T-cell (primary cell): ENCODE results near the gene ZNF385A. TPM values are rescaled to one million over a fixed set of nuclear protein-coding genes. Genes with fewer than 3 reads are reported as not detected.

Source experiments
- ATAC-seq, 4 experiments: fragments of 200-7000 bp in 3 of 4; fragments of 150-1000 bp in 1 of 4; cut with Tn5 transposase; replicated peaks in 1 of 4; 1 replicate in 3 of 4; 2 replicates in 1 of 4; pipeline ENCODE4 v1.10.0; 2021; ENCODE audit warnings: moderate library complexity in 3 of 4, mild to moderate bottlenecking in 2 of 4, moderate number of reproducible peaks in 1 of 4
- CTCF ChIA-PET, 2 donors: fragments of 300-600 bp; sonication (Branson Sonifier 250); formaldehyde crosslinking; loops; one replicate each; lab custom pipeline; 2022; ENCODE audit warnings: antibody characterized with exemption in 2 of 2; lab: Charles Lee
- POLR2A ChIA-PET, 2 donors: fragments of 300-600 bp; sonication (Branson Sonifier 250); formaldehyde crosslinking; loops; one replicate each; lab custom pipeline; 2022; ENCODE audit warnings: antibody characterized with exemption in 2 of 2; lab: Charles Lee
- DNase-seq, 35 experiments: peaks; one replicate each; pipeline versions ENCODE4 v3.0.0 to v3.0.0-alpha.2; 2013 to 2023
- H3K27ac ChIP-seq: one replicate; pipeline ENCODE4 v1.5.1; 2013; ENCODE audit warnings: low read length
- H3K27me3 ChIP-seq, 2 experiments: replicated peaks in 1 of 2; 1 replicate in 1 of 2; 2 replicates in 1 of 2; pipeline versions ENCODE4 v1.6.1 to v1.7.0; 2013; ENCODE audit warnings: low read length in 1 of 2, mixed read lengths in 1 of 2; ENCODE audit not compliant: control insufficient read depth in 2 of 2, insufficient read depth in 2 of 2; ENCODE audit errors: extremely low read depth in 1 of 2
- H3K36me3 ChIP-seq, 2 donors: 1 replicate in 1 of 2; 2 replicates in 1 of 2; pipeline versions ENCODE4 v1.6.1 to v1.7.0; 2013; ENCODE audit warnings: low read length in 1 of 2; ENCODE audit not compliant: control insufficient read depth in 2 of 2, insufficient read depth in 1 of 2; ENCODE audit errors: extremely low read depth in 1 of 2
- H3K4me1 ChIP-seq, 2 experiments: 1 replicate in 1 of 2; 2 replicates in 1 of 2; pipeline versions ENCODE4 v1.6.1 to v1.7.0; 2013; ENCODE audit warnings: low read length in 2 of 2, mixed read lengths in 1 of 2; ENCODE audit not compliant: insufficient read depth in 2 of 2, control insufficient read depth in 1 of 2; ENCODE audit errors: extremely low read depth in 1 of 2
- H3K4me3 ChIP-seq, 2 donors: 1 replicate in 1 of 2; 2 replicates in 1 of 2; pipeline versions ENCODE4 v1.5.1 to v1.7.0; 2013; ENCODE audit warnings: mild to moderate bottlenecking in 2 of 2, low read length in 1 of 2, moderate library complexity in 1 of 2; ENCODE audit not compliant: control insufficient read depth in 1 of 2; ENCODE audit errors: extremely low read depth in 1 of 2
- H3K9me3 ChIP-seq: 2 replicates; pipeline ENCODE4 v1.7.0; 2013
- H3K27ac Mint-ChIP-seq, 2 donors: one replicate each; pipeline ENCODE4 v1.8.0; 2020 to 2021; ENCODE audit warnings: mild to moderate bottlenecking in 2 of 2, mixed read lengths in 2 of 2
- H3K27me3 Mint-ChIP-seq, 2 donors: one replicate each; pipeline ENCODE4 v1.8.0; 2021 to 2022; ENCODE audit warnings: mixed read lengths in 2 of 2
- H3K36me3 Mint-ChIP-seq: one replicate; pipeline ENCODE4 v1.8.0; 2021; ENCODE audit warnings: mixed read lengths
- H3K4me1 Mint-ChIP-seq, 3 donors: one replicate each; pipeline ENCODE4 v1.8.0; 2020 to 2022; ENCODE audit warnings: mixed read lengths in 3 of 3, mild to moderate bottlenecking in 1 of 3
- H3K4me3 Mint-ChIP-seq, 3 donors: one replicate each; pipeline ENCODE4 v1.8.0; 2020 to 2022; ENCODE audit warnings: mild to moderate bottlenecking in 3 of 3, mixed read lengths in 3 of 3, moderate library complexity in 3 of 3
- H3K9me3 Mint-ChIP-seq, 3 donors: one replicate each; pipeline ENCODE4 v1.8.0; 2020 to 2022; ENCODE audit warnings: mixed read lengths in 3 of 3
- WGBS: methylation state at CpG from one replicate; pipeline ENCODE4 v1.1.5; 2013; ENCODE audit warnings: missing lambda C conversion rate; ENCODE audit not compliant: insufficient coverage; 5-methylcytosine and 5-hydroxymethylcytosine counted together
- total RNA-seq, 35 experiments: library from RNA in 6 of 35; stranded (reverse) in 6 of 35; fragments of 120-200 nt in 1 of 35; gene quantifications; one replicate each; pipeline versions ENCODE4 v1.2.1 to v1.2.4 and lab custom pipeline; 2013 to 2026

The ZNF385A gene
- total RNA-seq, 5 donors from 2014 or later (not counting 1 experiment from before 2014, with no cell fraction given): 0.90 to 2.7 (median 1.2) TPM

DNA sequence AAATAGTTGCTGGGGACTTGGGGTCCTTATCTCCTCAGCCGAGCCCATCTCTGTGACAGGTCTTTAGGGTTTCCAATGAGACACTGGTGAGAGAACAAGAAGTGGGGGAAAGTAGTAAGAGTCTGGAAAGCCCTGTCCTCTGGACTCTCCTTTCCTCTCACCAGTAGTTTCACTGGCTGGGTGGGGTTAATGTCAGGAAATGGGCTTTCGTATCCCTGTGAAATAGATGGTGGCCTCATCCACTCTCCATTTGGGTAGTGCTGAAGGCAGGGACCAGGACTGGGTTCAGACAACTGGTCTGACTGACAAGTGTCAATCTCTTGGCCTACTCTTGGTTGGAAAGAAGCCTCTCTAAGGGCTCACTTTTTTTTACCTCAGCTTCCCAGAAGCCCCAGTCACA lies 7.5 kb downstream of the ZNF385A start:
- no peak for DNase-seq
- POLR2A ChIA-PET: interaction anchor here in 1 of 2 donors (0.6 kb wide), 1 partner anchor 67 kb away, joined by 6 read pairs; no protein-coding TSS in a partner anchor

DNA sequence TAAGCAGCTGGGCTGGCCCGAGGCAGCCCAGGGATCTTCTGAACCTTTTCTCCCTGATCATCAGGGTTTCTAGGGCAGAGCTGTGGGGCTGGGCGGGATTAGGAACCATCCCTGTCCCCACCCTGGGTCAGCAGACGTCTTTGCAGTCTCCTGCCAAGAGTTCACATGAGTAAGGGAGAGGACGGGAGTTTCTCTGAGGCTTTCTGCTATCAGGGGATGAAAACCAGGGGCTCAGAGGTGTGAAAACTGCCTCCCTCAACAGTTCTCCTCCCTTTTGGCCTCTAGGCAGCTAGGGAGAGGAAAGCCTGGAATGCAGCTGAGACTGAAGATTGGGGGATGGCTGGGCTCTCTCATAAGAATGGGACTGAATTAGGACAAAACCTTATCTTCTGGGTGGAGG lies 7.9 kb downstream of the ZNF385A start:
- Mint-ChIP-seq H3K27me3 (no peaks in the 10 kb centered on the region), H3K9me3 (no peaks in the 10 kb centered on the region), H3K36me3 (no peaks in the 10 kb centered on the region), H3K4me3 (no peak overlapping the region), H3K27ac (no peak overlapping the region), H3K4me1 (peaks cover 12 to 26% (median 16%) of the 10 kb centered on the region in 3 donors)
- no CpG with 5 or more reads among the region's 4 CpGs for WGBS
- no peak for DNase-seq
- Histone ChIP-seq H3K27me3 (no peaks in the 10 kb centered on the region), H3K9me3 (no peaks in the 10 kb centered on the region), H3K27ac (no peak overlapping the region), H3K4me3 (no peak overlapping the region), H3K4me1 (peaks cover 0 to 15% of the 10 kb centered on the region in 2 experiments), H3K36me3 (no peaks in the 10 kb centered on the region)
- POLR2A ChIA-PET: interaction anchor here in 1 of 2 donors (0.6 kb wide), 1 partner anchor 67 kb away, joined by 6 read pairs; no protein-coding TSS in a partner anchor
- ATAC-seq: no peak
- CTCF ChIA-PET: interaction anchor here (0.6 to 0.7 kb wide), 2 partner anchors 23 to 42 kb away, joined by 3 to 4 read pairs; no protein-coding TSS in a partner anchor

More for the DNA sequence above, 7.5 kb downstream of the ZNF385A start:
- peaks cover 0 to 11% of the 10 kb centered on the region in 2 experiments for H3K4me1 ChIP-seq
- no peaks in the 10 kb centered on the region for H3K36me3 ChIP-seq
- no peak overlapping the region for H3K27ac ChIP-seq
- no peaks in the 10 kb centered on the region for H3K27me3 Mint-ChIP-seq
- no peak overlapping the region for H3K27ac Mint-ChIP-seq
- no peak overlapping the region for H3K4me3 Mint-ChIP-seq
- ATAC-seq: no peak
- no peaks in the 10 kb centered on the region for H3K9me3 Mint-ChIP-seq
- no peaks in the 10 kb centered on the region for H3K9me3 ChIP-seq
- 100% methylated on average over 1 of the region's 2 CpGs for WGBS
- H3K4me1 Mint-ChIP-seq: peaks cover 8 to 22% (median 12%) of the 10 kb centered on the region in 3 donors
- H3K4me3 ChIP-seq: no peak overlapping the region
- CTCF ChIA-PET: interaction anchor here in 1 of 2 donors (0.7 kb wide), 1 partner anchor 23 kb away, joined by 4 read pairs; no protein-coding TSS in a partner anchor
- H3K36me3 Mint-ChIP-seq: no peaks in the 10 kb centered on the region
- H3K27me3 ChIP-seq: no peaks in the 10 kb centered on the region

DNA sequence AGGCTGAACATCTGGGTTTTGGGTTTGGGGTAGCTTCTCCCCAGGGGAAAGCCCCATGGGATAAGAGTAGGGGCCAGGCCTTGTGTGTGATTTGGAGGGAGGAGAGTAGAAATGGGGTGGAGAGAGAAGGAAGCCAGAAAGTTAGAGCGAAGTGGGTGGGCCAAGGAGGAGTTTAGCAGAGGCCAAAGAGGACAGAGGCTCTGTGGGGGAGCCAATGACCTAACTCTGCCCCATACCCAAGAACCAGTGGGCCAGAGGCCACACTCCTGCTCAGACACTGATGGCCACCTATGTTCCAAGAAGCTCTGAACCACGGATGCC lies 9.3 kb downstream of the ZNF385A start:
- H3K9me3 ChIP-seq: no peaks in the 10 kb centered on the region
- H3K4me3 Mint-ChIP-seq: no peak overlapping the region
- WGBS: no CpG with 5 or more reads among the region's 2 CpGs
- no peaks in the 10 kb centered on the region for H3K27me3 Mint-ChIP-seq
- H3K4me3 ChIP-seq: no peak overlapping the region
- H3K27ac Mint-ChIP-seq: no peak overlapping the region
- no peaks in the 10 kb centered on the region for H3K36me3 Mint-ChIP-seq
- POLR2A ChIA-PET: no interaction called here
- no peaks in the 10 kb centered on the region for H3K9me3 Mint-ChIP-seq
- ATAC-seq: no peak
- peaks cover 0 to 15% of the 10 kb centered on the region in 2 experiments for H3K4me1 ChIP-seq
- peaks cover 11 to 31% (median 19%) of the 10 kb centered on the region in 3 donors for H3K4me1 Mint-ChIP-seq
- H3K27me3 ChIP-seq: no peaks in the 10 kb centered on the region
- CTCF ChIA-PET: no interaction called here
- no peaks in the 10 kb centered on the region for H3K36me3 ChIP-seq
- H3K27ac ChIP-seq: no peak overlapping the region
- DNase-seq: no peak

DNA sequence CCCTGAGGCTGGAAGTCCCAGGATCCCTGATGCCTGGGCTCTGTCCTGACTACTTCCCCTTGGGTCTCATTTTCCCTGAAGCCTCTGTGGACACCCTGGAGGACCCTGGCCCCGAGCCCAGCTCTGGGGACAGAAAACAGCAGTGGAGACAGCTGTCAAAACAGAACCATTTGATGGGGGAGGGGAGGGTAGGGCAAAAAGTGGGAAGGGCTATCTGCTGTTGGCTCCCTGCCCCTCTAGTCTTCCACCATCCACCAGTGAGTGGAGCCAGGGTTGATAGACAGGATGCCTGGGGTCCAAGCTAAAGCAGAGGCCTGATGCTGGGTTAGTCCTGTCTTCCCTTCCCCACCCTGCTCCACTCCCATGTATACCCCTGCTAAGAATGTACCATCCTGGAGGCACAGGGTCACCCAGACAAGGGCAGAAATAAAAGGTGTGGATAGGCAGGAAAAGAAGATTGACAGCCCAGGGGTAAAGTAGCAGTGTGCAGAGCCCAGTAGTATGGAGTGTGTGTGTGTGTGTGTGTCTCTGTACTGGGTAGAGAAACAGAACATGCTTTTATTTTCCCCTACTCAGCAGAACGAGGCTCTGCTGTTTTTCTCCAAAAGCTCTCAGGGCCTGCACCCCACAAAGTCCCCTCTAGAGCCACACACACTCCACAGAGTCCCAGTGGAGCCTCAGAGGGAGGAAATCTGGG lies 9.8 kb downstream of the ZNF385A start:
- no peaks in the 10 kb centered on the region for H3K36me3 ChIP-seq
- H3K27ac Mint-ChIP-seq: no peak overlapping the region
- ChIA-PET POLR2A (no interaction called here), CTCF (interaction anchor here (0.5 to 1.1 kb wide), 2 partner anchors 123 to 152 kb away, joined by 4 read pairs; no protein-coding TSS in a partner anchor)
- no peak overlapping the region for H3K27ac ChIP-seq
- H3K27me3 Mint-ChIP-seq: no peaks in the 10 kb centered on the region
- DNase-seq (no peak), ATAC-seq (no peak)
- no peak overlapping the region for H3K4me3 Mint-ChIP-seq
- peaks cover 9 to 28% (median 17%) of the 10 kb centered on the region in 3 donors for H3K4me1 Mint-ChIP-seq
- H3K27me3 ChIP-seq: no peaks in the 10 kb centered on the region
- no peaks in the 10 kb centered on the region for H3K9me3 Mint-ChIP-seq
- H3K4me3 ChIP-seq: no peak overlapping the region
- peaks cover 0 to 15% of the 10 kb centered on the region in 2 experiments for H3K4me1 ChIP-seq
- H3K9me3 ChIP-seq: no peaks in the 10 kb centered on the region
- 80% methylated on average over 1 of the region's 2 CpGs for WGBS
- no peaks in the 10 kb centered on the region for H3K36me3 Mint-ChIP-seq

DNA sequence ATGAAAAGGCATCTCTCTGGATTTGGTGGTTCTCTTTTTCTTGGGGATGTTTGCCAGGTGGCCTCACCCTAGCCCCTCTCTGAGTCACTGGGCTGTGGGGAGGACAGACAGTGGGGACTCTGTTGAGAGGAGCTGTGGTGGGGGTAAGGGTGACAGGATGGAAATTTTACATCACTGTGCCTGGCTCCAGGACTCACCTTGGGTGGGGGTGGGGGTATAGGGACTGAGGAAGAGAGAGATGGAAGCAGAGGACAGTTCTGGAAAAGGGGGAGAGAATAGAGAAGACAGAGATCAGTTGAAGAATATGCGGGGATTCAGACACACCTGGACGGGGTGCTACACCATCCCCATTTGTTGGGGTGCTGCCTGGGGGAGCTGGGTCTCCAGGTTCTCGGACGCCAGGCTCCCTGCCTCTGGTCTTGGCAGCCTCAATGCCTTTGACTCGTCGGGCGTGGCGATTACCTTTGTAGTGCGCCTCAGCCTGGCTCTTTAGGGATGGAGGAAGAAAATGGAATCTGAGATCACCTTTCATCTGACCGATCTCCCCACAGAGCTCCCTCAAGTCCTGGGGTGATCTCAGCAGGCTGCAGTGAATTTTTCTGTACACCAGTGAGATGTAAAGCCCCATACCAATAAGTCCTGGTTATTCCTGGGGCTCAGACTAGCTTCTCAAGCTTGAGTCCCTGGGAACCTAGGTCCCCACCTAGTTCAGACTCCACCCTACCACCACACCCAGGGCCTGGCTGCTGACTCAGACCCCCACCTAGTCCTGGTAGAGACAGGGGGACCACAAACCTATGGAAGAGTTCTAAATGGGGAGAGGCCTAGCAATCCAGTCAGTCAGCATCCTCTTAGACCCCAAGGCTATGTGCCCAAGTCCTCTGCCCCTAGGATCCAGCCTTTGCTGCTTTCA lies 10.6 kb downstream of the ZNF385A start:
- Histone ChIP-seq H3K27me3 (no peaks in the 10 kb centered on the region), H3K9me3 (no peaks in the 10 kb centered on the region), H3K36me3 (no peaks in the 10 kb centered on the region), H3K4me1 (peaks cover 4 to 17% of the 10 kb centered on the region in 2 experiments), H3K27ac (no peak overlapping the region), H3K4me3 (no peak overlapping the region)
- Mint-ChIP-seq H3K4me1 (peaks cover 10 to 28% (median 18%) of the 10 kb centered on the region in 3 donors), H3K27me3 (no peaks in the 10 kb centered on the region), H3K4me3 (no peak overlapping the region), H3K27ac (no peak overlapping the region), H3K9me3 (no peaks in the 10 kb centered on the region), H3K36me3 (no peaks in the 10 kb centered on the region)
- ChIA-PET POLR2A (no interaction called here), CTCF (interaction anchor here (0.5 to 1.1 kb wide), 2 partner anchors 122 to 151 kb away, joined by 4 read pairs; no protein-coding TSS in a partner anchor)
- ATAC-seq (no peak), DNase-seq (no peak)
- WGBS: 91% methylated on average over 5 of the region's 10 CpGs
